ENCODE data around the gene WNT9B. TPM values are rescaled to one million over a fixed set of nuclear protein-coding genes. Genes with fewer than 3 reads are reported as not detected.

The WNT9B gene
- polyA plus RNA-seq, 2 of the 4 experiments (the other 2 are of a cell fraction), result 0.05 TPM

- 62% methylated on average over 2 of the region's 2 CpGs for WGBS (ENCODE audit: missing lambda C conversion rate)
- ATAC-seq (no peak), DNase-seq (ENCODE audit: low read depth in 1 of 2, low spot score in 1 of 2) (no peak), FAIRE-seq (peak; percentile 28)
- ChIA-PET CTCF (interaction anchor here (1.5 to 9.0 kb wide), 2 partner anchors 26 to 75 kb away, joined by 5 to 68 read pairs; no protein-coding TSS in a partner anchor), POLR2A (no interaction called here)
- Histone ChIP-seq H3K27ac (no peak overlapping the region), H3K9me3 (peaks cover 2% of the 10 kb centered on the region; the same call in 1 of the 3 replicates), H3K4me2 (no peak overlapping the region), H3K4me1 (no peaks in the 10 kb centered on the region), H3K4me3 (no peak overlapping the region)
- TF ChIP-seq HOXB13 (CRISPR knock-in tag; IDR thresholded peaks at IDR 0.05; ENCODE audit: low read depth), result no peak
- no peak for TF ChIP-seq NPAS2 (CRISPR knock-in tag; IDR thresholded peaks at IDR 0.05; ENCODE audit: borderline replicate concordance)
- TF ChIP-seq MAX (IDR thresholded peaks at IDR 0.05), result no peak
- no peak for TF ChIP-seq RARB (CRISPR knock-in tag; IDR thresholded peaks at IDR 0.05)
- no peak for TF ChIP-seq CHD4 (IDR thresholded peaks at IDR 0.05; ENCODE audit: borderline replicate concordance)
- no peak for TF ChIP-seq ESRRA (IDR thresholded peaks at IDR 0.05; ENCODE audit: borderline replicate concordance, low read length)
- TF ChIP-seq BCL3 (IDR thresholded peaks at IDR 0.05), result no peak
- TF ChIP-seq KDM5A (IDR thresholded peaks at IDR 0.05), result no peak
- no peak for TF ChIP-seq RAD21 (conservative IDR thresholded peaks at IDR 0.05 in 1 of 2, IDR thresholded peaks at IDR 0.05 in 1 of 2)
- no peak for TF ChIP-seq HDAC2 (IDR thresholded peaks at IDR 0.05)
- TF ChIP-seq RFX5 (IDR thresholded peaks at IDR 0.05), result no peak
- TF ChIP-seq EHF (CRISPR knock-in tag; IDR thresholded peaks at IDR 0.05), result no peak
- no peak for TF ChIP-seq HEYL (CRISPR knock-in tag; IDR thresholded peaks at IDR 0.05)
- TF ChIP-seq RNF2 (IDR thresholded peaks at IDR 0.05; ENCODE audit: borderline replicate concordance, low read depth), result no peak
Observed at GRCh38 chr17:46916211-46916610, 64.8 kb downstream of the WNT9B start.

GRCh38 chr17:46916623-46917022 is 65.2 kb downstream of the WNT9B start:
- ATAC-seq, result no peak

More at GRCh38 chr17:46916623-46917022, 65.2 kb downstream of the WNT9B start:
- DNase-seq (ENCODE audit: low read depth in 1 of 2, low spot score in 1 of 2) (no peak), FAIRE-seq (no peak)
- TF ChIP-seq HEYL (CRISPR knock-in tag; IDR thresholded peaks at IDR 0.05) (no peak), MAX (IDR thresholded peaks at IDR 0.05) (no peak), GATA3 (IDR thresholded peaks at IDR 0.05; ENCODE audit: borderline replicate concordance) (no peak), POLR2AphosphoS2 (conservative IDR thresholded peaks at IDR 0.05; ENCODE audit: low read length) (no peak), CHD2 (IDR thresholded peaks at IDR 0.05; ENCODE audit: low read length, partially characterized antibody) (no peak), HOXA7 (CRISPR knock-in tag; IDR thresholded peaks at IDR 0.05) (no peak), JUN (IDR thresholded peaks at IDR 0.05) (no peak), EHF (CRISPR knock-in tag; IDR thresholded peaks at IDR 0.05) (no peak), ZFP36 (IDR thresholded peaks at IDR 0.05; ENCODE audit: borderline replicate concordance, partially characterized antibody) (no peak), RAD21 (conservative IDR thresholded peaks at IDR 0.05 in 1 of 2, IDR thresholded peaks at IDR 0.05 in 1 of 2) (no peak), NFE2L2 (conservative IDR thresholded peaks at IDR 0.05; ENCODE audit: low read length) (no peak), ESRRA (IDR thresholded peaks at IDR 0.05; ENCODE audit: borderline replicate concordance, low read length) (no peak), HES2 (IDR thresholded peaks at IDR 0.05) (no peak), HOXB5 (CRISPR knock-in tag; IDR thresholded peaks at IDR 0.05) (no peak), EP300 (IDR thresholded peaks at IDR 0.05) (no peak)
- TF ChIP-seq, protein P1, sequence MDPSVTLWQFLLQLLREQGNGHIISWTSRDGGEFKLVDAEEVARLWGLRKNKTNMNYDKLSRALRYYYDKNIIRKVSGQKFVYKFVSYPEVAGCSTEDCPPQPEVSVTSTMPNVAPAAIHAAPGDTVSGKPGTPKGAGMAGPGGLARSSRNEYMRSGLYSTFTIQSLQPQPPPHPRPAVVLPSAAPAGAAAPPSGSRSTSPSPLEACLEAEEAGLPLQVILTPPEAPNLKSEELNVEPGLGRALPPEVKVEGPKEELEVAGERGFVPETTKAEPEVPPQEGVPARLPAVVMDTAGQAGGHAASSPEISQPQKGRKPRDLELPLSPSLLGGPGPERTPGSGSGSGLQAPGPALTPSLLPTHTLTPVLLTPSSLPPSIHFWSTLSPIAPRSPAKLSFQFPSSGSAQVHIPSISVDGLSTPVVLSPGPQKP (IDR thresholded peaks at IDR 0.05; ENCODE audit: low read depth, low read length), result no peak
- TF ChIP-seq, protein P2, sequence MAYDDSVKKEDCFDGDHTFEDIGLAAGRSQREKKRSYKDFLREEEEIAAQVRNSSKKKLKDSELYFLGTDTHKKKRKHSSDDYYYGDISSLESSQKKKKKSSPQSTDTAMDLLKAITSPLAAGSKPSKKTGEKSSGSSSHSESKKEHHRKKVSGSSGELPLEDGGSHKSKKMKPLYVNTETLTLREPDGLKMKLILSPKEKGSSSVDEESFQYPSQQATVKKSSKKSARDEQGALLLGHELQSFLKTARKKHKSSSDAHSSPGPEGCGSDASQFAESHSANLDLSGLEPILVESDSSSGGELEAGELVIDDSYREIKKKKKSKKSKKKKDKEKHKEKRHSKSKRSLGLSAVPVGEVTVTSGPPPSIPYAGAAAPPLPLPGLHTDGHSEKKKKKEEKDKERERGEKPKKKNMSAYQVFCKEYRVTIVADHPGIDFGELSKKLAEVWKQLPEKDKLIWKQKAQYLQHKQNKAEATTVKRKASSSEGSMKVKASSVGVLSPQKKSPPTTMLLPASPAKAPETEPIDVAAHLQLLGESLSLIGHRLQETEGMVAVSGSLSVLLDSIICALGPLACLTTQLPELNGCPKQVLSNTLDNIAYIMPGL (CRISPR knock-in tag; IDR thresholded peaks at IDR 0.05; ENCODE audit: borderline replicate concordance), result no peak
- TF ChIP-seq, protein P3, sequence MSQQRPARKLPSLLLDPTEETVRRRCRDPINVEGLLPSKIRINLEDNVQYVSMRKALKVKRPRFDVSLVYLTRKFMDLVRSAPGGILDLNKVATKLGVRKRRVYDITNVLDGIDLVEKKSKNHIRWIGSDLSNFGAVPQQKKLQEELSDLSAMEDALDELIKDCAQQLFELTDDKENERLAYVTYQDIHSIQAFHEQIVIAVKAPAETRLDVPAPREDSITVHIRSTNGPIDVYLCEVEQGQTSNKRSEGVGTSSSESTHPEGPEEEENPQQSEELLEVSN (IDR thresholded peaks at IDR 0.05; ENCODE audit: borderline replicate concordance, low read depth), result no peak
- TF ChIP-seq, protein P4, sequence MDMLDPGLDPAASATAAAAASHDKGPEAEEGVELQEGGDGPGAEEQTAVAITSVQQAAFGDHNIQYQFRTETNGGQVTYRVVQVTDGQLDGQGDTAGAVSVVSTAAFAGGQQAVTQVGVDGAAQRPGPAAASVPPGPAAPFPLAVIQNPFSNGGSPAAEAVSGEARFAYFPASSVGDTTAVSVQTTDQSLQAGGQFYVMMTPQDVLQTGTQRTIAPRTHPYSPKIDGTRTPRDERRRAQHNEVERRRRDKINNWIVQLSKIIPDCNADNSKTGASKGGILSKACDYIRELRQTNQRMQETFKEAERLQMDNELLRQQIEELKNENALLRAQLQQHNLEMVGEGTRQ (IDR thresholded peaks at IDR 0.05), result no peak
- Histone ChIP-seq H3K27ac (no peak overlapping the region), H3K4me3 (no peak overlapping the region), H3K9me3 (peaks cover 2% of the 10 kb centered on the region; the same call in 1 of the 3 replicates), H3K4me2 (no peak overlapping the region), H3K4me1 (no peaks in the 10 kb centered on the region)
- POLR2A ChIA-PET, result no interaction called here
- WGBS (ENCODE audit: missing lambda C conversion rate), result 63% methylated on average over 3 of the region's 3 CpGs
- CTCF ChIA-PET, result interaction anchor here (1.5 to 9.0 kb wide), 2 partner anchors 25 to 75 kb away, joined by 5 to 68 read pairs; no protein-coding TSS in a partner anchor

All from A549 (cell line).